ENCODE data around the gene SNRNP25.
A peak's percentile ranks its signal among the peaks of the same experiment; 100 is the strongest.

SNRNP25 gene

DNA sequence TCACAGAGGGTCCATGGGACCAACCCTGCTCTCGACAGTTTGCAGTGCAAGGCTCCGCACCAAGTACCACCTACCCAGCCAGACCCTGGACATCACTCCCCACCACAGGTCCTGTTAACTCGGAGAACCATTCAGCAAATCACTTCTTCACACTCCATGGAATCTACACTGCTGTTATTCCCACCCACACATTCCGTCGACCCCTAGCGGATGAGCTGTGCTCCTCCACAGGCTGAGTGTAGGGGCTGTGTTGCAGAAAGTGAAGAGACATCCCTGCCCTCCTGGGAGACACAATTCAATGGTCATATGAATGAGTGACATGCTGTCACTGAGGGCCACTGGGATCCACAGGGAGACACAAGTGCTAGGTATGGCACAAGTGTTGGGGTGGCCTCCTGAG, 51.9 kb downstream of the SNRNP25 start:
- TF ChIP-seq, protein P1, sequence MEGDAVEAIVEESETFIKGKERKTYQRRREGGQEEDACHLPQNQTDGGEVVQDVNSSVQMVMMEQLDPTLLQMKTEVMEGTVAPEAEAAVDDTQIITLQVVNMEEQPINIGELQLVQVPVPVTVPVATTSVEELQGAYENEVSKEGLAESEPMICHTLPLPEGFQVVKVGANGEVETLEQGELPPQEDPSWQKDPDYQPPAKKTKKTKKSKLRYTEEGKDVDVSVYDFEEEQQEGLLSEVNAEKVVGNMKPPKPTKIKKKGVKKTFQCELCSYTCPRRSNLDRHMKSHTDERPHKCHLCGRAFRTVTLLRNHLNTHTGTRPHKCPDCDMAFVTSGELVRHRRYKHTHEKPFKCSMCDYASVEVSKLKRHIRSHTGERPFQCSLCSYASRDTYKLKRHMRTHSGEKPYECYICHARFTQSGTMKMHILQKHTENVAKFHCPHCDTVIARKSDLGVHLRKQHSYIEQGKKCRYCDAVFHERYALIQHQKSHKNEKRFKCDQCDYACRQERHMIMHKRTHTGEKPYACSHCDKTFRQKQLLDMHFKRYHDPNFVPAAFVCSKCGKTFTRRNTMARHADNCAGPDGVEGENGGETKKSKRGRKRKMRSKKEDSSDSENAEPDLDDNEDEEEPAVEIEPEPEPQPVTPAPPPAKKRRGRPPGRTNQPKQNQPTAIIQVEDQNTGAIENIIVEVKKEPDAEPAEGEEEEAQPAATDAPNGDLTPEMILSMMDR (conservative IDR thresholded peaks at IDR 0.05; ENCODE audit: control insufficient read depth, insufficient read depth, low read depth, low read length), result no peak
- H3K4me3 ChIP-seq (ENCODE audit: control insufficient read depth, low read depth, low read length), result no peak overlapping the region
- DNase-seq (ENCODE audit: low read depth), result no peak

DNA sequence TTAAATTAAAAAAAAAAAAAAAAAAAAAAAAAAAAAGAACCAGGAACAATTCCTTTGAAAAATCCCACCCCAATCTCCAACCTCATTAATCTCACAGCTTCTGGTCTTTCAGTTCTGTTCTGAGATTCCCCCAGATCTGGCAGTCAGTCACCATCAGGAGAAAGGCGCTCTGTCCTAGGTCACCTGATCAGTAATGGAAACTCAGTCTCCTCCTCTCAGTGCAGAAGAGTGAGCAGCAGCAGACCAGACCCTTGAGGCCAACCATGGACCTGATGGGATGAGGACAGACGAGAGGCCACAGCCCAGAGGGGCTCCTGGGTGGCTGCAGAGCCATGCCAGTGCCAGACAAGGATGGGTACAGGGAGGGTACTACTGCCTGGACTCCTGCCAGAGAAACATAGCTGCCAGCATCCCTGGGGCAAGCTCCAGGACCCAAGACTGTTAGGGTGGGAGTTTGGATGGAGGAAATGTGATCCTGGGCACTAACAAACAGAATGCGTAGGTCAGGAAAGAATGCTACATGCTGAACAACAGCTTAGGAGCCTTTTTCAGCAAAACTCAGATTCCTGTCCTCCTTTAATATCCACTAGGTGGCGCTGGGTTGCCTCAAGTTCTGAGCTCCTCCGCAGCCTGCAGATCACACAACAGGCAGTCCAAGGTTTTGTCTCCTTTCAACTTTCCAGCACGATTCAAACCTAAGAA, 53.1 kb downstream of the SNRNP25 start:
- peak; percentile 84 for DNase-seq (ENCODE audit: low read depth)
- TF ChIP-seq, protein P1 (conservative IDR thresholded peaks at IDR 0.05; ENCODE audit: control insufficient read depth, insufficient read depth, low read depth, low read length), result peak; percentile 86
- H3K4me3 ChIP-seq (ENCODE audit: control insufficient read depth, low read depth, low read length), result no peak overlapping the region
